ENCODE results near the gene CAMK1D.

CAMK1D gene

GRCh38 chr10:12388671-12389070 lies 39.3 kb downstream of the CAMK1D start:
- no peak overlapping the region for H3K4me3 ChIP-seq (ENCODE audit: low read depth in 1 of 2, low read length in 2 of 2)
- H3K36me3 ChIP-seq (ENCODE audit: insufficient read depth, low read length), result no peaks in the 10 kb centered on the region
- peaks cover 3% of the 10 kb centered on the region; the same call in 1 of the 2 replicates for H4K20me1 ChIP-seq (ENCODE audit: insufficient read depth, low read length)
- TF ChIP-seq CTCF (IDR thresholded peaks at IDR 0.05; ENCODE audit: borderline replicate concordance, extremely low read depth, low read length, poor library complexity, severe bottlenecking), result no peak
- TF ChIP-seq EZH2 (IDR thresholded peaks at IDR 0.05; ENCODE audit: borderline replicate concordance, low read depth, low read length, severe bottlenecking), result no peak
- H2AFZ ChIP-seq (ENCODE audit: low read depth, low read length), result no peak overlapping the region
- H3K4me1 ChIP-seq (ENCODE audit: insufficient read depth, low read length), result no peaks in the 10 kb centered on the region
- H3K4me2 ChIP-seq (ENCODE audit: insufficient read depth, low read length), result no peak overlapping the region
- no peaks in the 10 kb centered on the region for H3K79me2 ChIP-seq (ENCODE audit: insufficient read depth, low read length)
- DNase-seq (no peak), ATAC-seq (ENCODE audit: insufficient read depth, low read depth) (no peak)
- H3K9me3 ChIP-seq (ENCODE audit: insufficient read depth, low read length, severe bottlenecking), result peaks cover 4% of the 10 kb centered on the region
- no peak overlapping the region for H3K9ac ChIP-seq (ENCODE audit: low read depth, low read length)
- H3K27me3 ChIP-seq (ENCODE audit: insufficient read depth, low read length, poor library complexity), result no peaks in the 10 kb centered on the region
- H3K27ac ChIP-seq (ENCODE audit: low read length), result no peak overlapping the region

- peaks cover 4% of the 10 kb centered on the region for H3K9me3 ChIP-seq (ENCODE audit: insufficient read depth, low read length, severe bottlenecking)
- no peaks in the 10 kb centered on the region for H3K36me3 ChIP-seq (ENCODE audit: insufficient read depth, low read length)
- no peaks in the 10 kb centered on the region for H3K27me3 ChIP-seq (ENCODE audit: insufficient read depth, low read length, poor library complexity)
- ATAC-seq (ENCODE audit: insufficient read depth, low read depth) (no peak), DNase-seq (no peak)
- H3K79me2 ChIP-seq (ENCODE audit: insufficient read depth, low read length), result no peaks in the 10 kb centered on the region
- TF ChIP-seq EZH2 (IDR thresholded peaks at IDR 0.05; ENCODE audit: borderline replicate concordance, low read depth, low read length, severe bottlenecking) (no peak), CTCF (IDR thresholded peaks at IDR 0.05; ENCODE audit: borderline replicate concordance, extremely low read depth, low read length, poor library complexity, severe bottlenecking) (no peak)
- H3K27ac ChIP-seq (ENCODE audit: low read length), result no peak overlapping the region
- H4K20me1 ChIP-seq (ENCODE audit: insufficient read depth, low read length), result peaks cover 3% of the 10 kb centered on the region; the same call in 1 of the 2 replicates
- H2AFZ ChIP-seq (ENCODE audit: low read depth, low read length), result no peak overlapping the region
- H3K4me1 ChIP-seq (ENCODE audit: insufficient read depth, low read length), result no peaks in the 10 kb centered on the region
- H3K4me2 ChIP-seq (ENCODE audit: insufficient read depth, low read length), result no peak overlapping the region
- no peak overlapping the region for H3K9ac ChIP-seq (ENCODE audit: low read depth, low read length)
- H3K4me3 ChIP-seq (ENCODE audit: low read depth in 1 of 2, low read length in 2 of 2), result no peak overlapping the region
Observed at GRCh38 chr10:12389154-12389734, 39.9 kb downstream of the CAMK1D start.

- no peaks in the 10 kb centered on the region for H3K79me2 ChIP-seq (ENCODE audit: insufficient read depth, low read length)
- no peak overlapping the region for H3K27ac ChIP-seq (ENCODE audit: low read length)
- H3K27me3 ChIP-seq (ENCODE audit: insufficient read depth, low read length, poor library complexity), result no peaks in the 10 kb centered on the region
- no peak for ATAC-seq (ENCODE audit: insufficient read depth, low read depth)
- H2AFZ ChIP-seq (ENCODE audit: low read depth, low read length), result no peak overlapping the region
- H3K4me2 ChIP-seq (ENCODE audit: insufficient read depth, low read length), result no peak overlapping the region
- DNase-seq, result no peak
- TF ChIP-seq EZH2 (IDR thresholded peaks at IDR 0.05; ENCODE audit: borderline replicate concordance, low read depth, low read length, severe bottlenecking) (no peak), CTCF (IDR thresholded peaks at IDR 0.05; ENCODE audit: borderline replicate concordance, extremely low read depth, low read length, poor library complexity, severe bottlenecking) (no peak)
- H3K9me3 ChIP-seq (ENCODE audit: insufficient read depth, low read length, severe bottlenecking), result no peaks in the 10 kb centered on the region
- H3K4me3 ChIP-seq (ENCODE audit: low read depth in 1 of 2, low read length in 2 of 2), result no peak overlapping the region
- no peaks in the 10 kb centered on the region for H3K4me1 ChIP-seq (ENCODE audit: insufficient read depth, low read length)
- H4K20me1 ChIP-seq (ENCODE audit: insufficient read depth, low read length), result peaks cover 3% of the 10 kb centered on the region; the same call in 1 of the 2 replicates
- H3K36me3 ChIP-seq (ENCODE audit: insufficient read depth, low read length), result no peaks in the 10 kb centered on the region
- no peak overlapping the region for H3K9ac ChIP-seq (ENCODE audit: low read depth, low read length)
Observed at GRCh38 chr10:12390733-12391132, 41.4 kb downstream of the CAMK1D start.

All from DND-41 (cell line).